Left lung (tissue), 10 donors: ENCODE measurements around the gene OLIG2. TPM values are rescaled to one million over a fixed set of nuclear protein-coding genes. Genes with fewer than 3 reads are reported as not detected.

Experiments
- ATAC-seq: fragments of 200-7000 bp; cut with Tn5 transposase; one replicate; pipeline ENCODE4 v1.9.1; 2020; ENCODE audit warnings: moderate library complexity
- DNase-seq, 4 donors: peaks; one replicate each; pipeline ENCODE4 v3.0.0-alpha.2; 2013 to 2020
- H3K27ac ChIP-seq, 2 donors: fragments of 200-600 bp; sonication (generic) in 1 of 2; one replicate each; pipeline versions ENCODE4 v1.5.0 to v1.8.0; 2020 to 2021
- H3K27me3 ChIP-seq, 2 donors: fragments of 200-600 bp; sonication (generic) in 1 of 2; one replicate each; pipeline versions ENCODE4 v1.5.0 to v1.8.0; 2020 to 2021
- H3K36me3 ChIP-seq, 2 donors: fragments of 200-600 bp; sonication (generic) in 1 of 2; one replicate each; pipeline versions ENCODE4 v1.5.0 to v1.8.0; 2020 to 2021
- H3K4me1 ChIP-seq, 2 donors: fragments of 200-600 bp; one replicate each; pipeline ENCODE4 v1.8.0; 2021
- H3K4me3 ChIP-seq, 2 donors: fragments of 200-600 bp; sonication (generic) in 1 of 2; one replicate each; pipeline versions ENCODE4 v1.5.0 to v1.8.0; 2020 to 2021; ENCODE audit warnings: mild to moderate bottlenecking in 1 of 2
- H3K9me3 ChIP-seq, 2 donors: fragments of 200-600 bp; sonication (generic) in 1 of 2; one replicate each; pipeline versions ENCODE4 v1.5.0 to v1.8.0; 2020 to 2021
- CTCF ChIP-seq, 2 donors: fragments of 200-600 bp; sonication (generic) in 1 of 2; IDR thresholded peaks; one replicate each; pipeline versions ENCODE4 v1.5.0 to v1.8.0; 2021; ENCODE audit warnings: antibody characterized with exemption in 2 of 2
- intact Hi-C, 2 donors: fragments of 100-400 bp; cut with DNase I; formaldehyde crosslinking; loops; one replicate each; pipeline versions ENCODE4 v1.11.2 to v1.14.2; 2022
- polyA plus RNA-seq, 6 donors: library from polyadenylated mRNA; unstranded; fragments of 120-200 nt; gene quantifications; one replicate each; pipeline ENCODE4 v1.2.1, GENCODE V29; 2013; ENCODE audit not compliant: insufficient read length in 6 of 6
- total RNA-seq, 2 donors: library from RNA; stranded (reverse); fragmentation: NEBNext Ultra II Directional; extraction: Animal tissue kit (Norgen Biotek cat#: 25700); gene quantifications; one replicate each; pipeline ENCODE4 v1.2.1, GENCODE V29; 2021
- donor health status: DM: no; HTN: yes; CAD: no.
- donor health status: DM: no; HTN: no; CAD: no.

Gene OLIG2
- total and polyA plus RNA-seq, 8 donors: 0.23 to 0.47 TPM; not detected in 6

GRCh38 chr21:33061233-33061632 lies 35.5 kb downstream of the OLIG2 start:
- Histone ChIP-seq H3K4me3 (no peak overlapping the region), H3K27ac (no peak overlapping the region), H3K36me3 (no peaks in the 10 kb centered on the region), H3K4me1 (peaks cover 0 to 57% of the 10 kb centered on the region in 2 donors), H3K27me3 (peaks cover 6 to 52% of the 10 kb centered on the region in 2 donors), H3K9me3 (no peaks in the 10 kb centered on the region)
- no peak for ATAC-seq
- intact Hi-C loops: no loop called here
- TF ChIP-seq CTCF (IDR thresholded peaks at IDR 0.05): no peak
- DNase-seq: no peak

GRCh38 chr21:33063375-33063883 lies 37.7 kb downstream of the OLIG2 start:
- intact Hi-C loops: no loop called here
- DNase-seq (no peak), ATAC-seq (no peak)
- TF ChIP-seq CTCF (IDR thresholded peaks at IDR 0.05): no peak
- no peak overlapping the region for H3K4me3 ChIP-seq
- H3K27me3 ChIP-seq: peaks cover 15 to 74% of the 10 kb centered on the region in 2 donors
- no peak overlapping the region for H3K27ac ChIP-seq
- no peaks in the 10 kb centered on the region for H3K9me3 ChIP-seq
- H3K36me3 ChIP-seq: no peaks in the 10 kb centered on the region
- peaks cover 0 to 61% of the 10 kb centered on the region in 2 donors for H3K4me1 ChIP-seq

GRCh38 chr21:33063907-33064622 lies 38.3 kb downstream of the OLIG2 start:
- Histone ChIP-seq H3K27me3 (peaks cover 21 to 81% of the 10 kb centered on the region in 2 donors), H3K9me3 (no peaks in the 10 kb centered on the region), H3K4me3 (no peak overlapping the region), H3K4me1 (peaks cover 0 to 61% of the 10 kb centered on the region in 2 donors), H3K36me3 (no peaks in the 10 kb centered on the region), H3K27ac (peak overlapping the region in 1 of 2 donors; percentile 38)
- no peak for TF ChIP-seq CTCF (IDR thresholded peaks at IDR 0.05)
- no peak for ATAC-seq
- DNase-seq: no peak
- intact Hi-C loops: no loop called here

- Histone ChIP-seq H3K36me3 (no peaks in the 10 kb centered on the region), H3K27ac (peak overlapping the region in 1 of 2 donors; percentile 38), H3K4me1 (peaks cover 0 to 60% of the 10 kb centered on the region in 2 donors), H3K4me3 (no peak overlapping the region), H3K9me3 (no peaks in the 10 kb centered on the region), H3K27me3 (peaks cover 27 to 88% of the 10 kb centered on the region in 2 donors)
- TF ChIP-seq CTCF (IDR thresholded peaks at IDR 0.05): no peak
- DNase-seq: no peak
- intact Hi-C loops: no loop called here
- ATAC-seq: no peak
Observed at GRCh38 chr21:33064623-33065390, 39.1 kb downstream of the OLIG2 start.

- Histone ChIP-seq H3K27ac (peak overlapping the region in 1 of 2 donors; percentile 54), H3K9me3 (no peaks in the 10 kb centered on the region), H3K4me1 (peaks cover 4 to 73% of the 10 kb centered on the region in 2 donors), H3K36me3 (no peaks in the 10 kb centered on the region), H3K4me3 (no peak overlapping the region), H3K27me3 (peaks cover 48 to 89% of the 10 kb centered on the region in 2 donors)
- ATAC-seq (no peak), DNase-seq (no peak)
- TF ChIP-seq CTCF (IDR thresholded peaks at IDR 0.05): no peak
- intact Hi-C loops: no loop called here
Observed at GRCh38 chr21:33067043-33067442, 41.3 kb downstream of the OLIG2 start.
